SK-N-MC (cell line): ENCODE measurements around the gene AGAP3.

Experiments
- DNase-seq: peaks from one replicate; pipeline ENCODE4 v3.0.0-alpha.2; 2011; ENCODE audit warnings: low read depth, low spot score
- H3K27ac ChIP-seq: fragments of 200-600 bp; sonication (generic); 2 replicates; pipeline ENCODE4 v1.5.1; 2016; ENCODE audit warnings: mixed run types
- H3K36me3 ChIP-seq: fragments of 200-600 bp; sonication (generic); 2 replicates; pipeline ENCODE4 v1.6.1; 2017; ENCODE audit warnings: antibody characterized with exemption, low read length, mixed read lengths; ENCODE audit not compliant: insufficient read depth
- H3K4me3 ChIP-seq: fragments of 200-600 bp; sonication (generic); 2 replicates; pipeline ENCODE4 v1.5.1; 2016
- H3K9ac ChIP-seq: fragments of 200-600 bp; sonication (generic); 2 replicates; pipeline ENCODE4 v1.8.0; 2017; ENCODE audit warnings: mixed run types, mixed read lengths; ENCODE audit not compliant: insufficient read length
- H3K9me3 ChIP-seq: fragments of 200-600 bp; sonication (generic); 2 replicates; pipeline ENCODE4 v1.6.1; 2017; ENCODE audit warnings: low read depth, mild to moderate bottlenecking, antibody characterized with exemption, low read length, moderate library complexity, mixed read lengths
- EZH2 ChIP-seq: fragments of 200-600 bp; sonication (generic); IDR thresholded peaks from one replicate; pipeline ENCODE4 v1.6.1; 2017; ENCODE audit warnings: antibody characterized with exemption
- FOXP2 ChIP-seq: optimal IDR thresholded peaks from 2 replicates; pipeline ENCODE3; 2011; ENCODE audit warnings: mild to moderate bottlenecking, moderate library complexity; ENCODE audit not compliant: insufficient read depth; ENCODE audit errors: extremely low read length, control extremely low read depth
- POLR2AphosphoS5 ChIP-seq: IDR thresholded peaks from 2 replicates; pipeline ENCODE4 v1.6.1; 2012; ENCODE audit warnings: mild to moderate bottlenecking, low read depth, low read length, borderline replicate concordance

AGAP3 gene

GRCh38 chr7:151133986-151134742 lies 47.9 kb downstream of the AGAP3 start:
- no peak for DNase-seq
- H3K4me3 ChIP-seq: no peak overlapping the region
- H3K9ac ChIP-seq: no peak overlapping the region
- TF ChIP-seq FOXP2 (no peak), POLR2AphosphoS5 (no peak), EZH2 (no peak)
- H3K36me3 ChIP-seq: peaks cover 10% of the 10 kb centered on the region; the same call in 1 of the 2 replicates
- H3K9me3 ChIP-seq: no peaks in the 10 kb centered on the region
- no peak overlapping the region for H3K27ac ChIP-seq

GRCh38 chr7:151134743-151135524 lies 48.7 kb downstream of the AGAP3 start:
- no peak for DNase-seq
- Histone ChIP-seq H3K36me3 (peaks cover 7% of the 10 kb centered on the region), H3K4me3 (no peak overlapping the region), H3K9ac (no peak overlapping the region), H3K27ac (no peak overlapping the region), H3K9me3 (no peaks in the 10 kb centered on the region)
- TF ChIP-seq EZH2 (no peak), POLR2AphosphoS5 (no peak)

GRCh38 chr7:151135525-151135845 lies 49.2 kb downstream of the AGAP3 start:
- Histone ChIP-seq H3K27ac (no peak overlapping the region), H3K36me3 (peaks cover 7% of the 10 kb centered on the region), H3K9me3 (no peaks in the 10 kb centered on the region), H3K4me3 (no peak overlapping the region), H3K9ac (no peak overlapping the region)
- TF ChIP-seq FOXP2 (no peak), POLR2AphosphoS5 (no peak), EZH2 (no peak)
- no peak for DNase-seq

- TF ChIP-seq FOXP2 (no peak), POLR2AphosphoS5 (no peak), EZH2 (no peak)
Measured at GRCh38 chr7:151135866-151136843, 49.9 kb downstream of the AGAP3 start.

GRCh38 chr7:151137076-151137675 lies 50.9 kb downstream of the AGAP3 start:
- no peak overlapping the region for H3K9ac ChIP-seq
- no peak for TF ChIP-seq FOXP2
- TF ChIP-seq EZH2: no peak
- no peak for TF ChIP-seq POLR2AphosphoS5
- H3K36me3 ChIP-seq: peaks cover 10% of the 10 kb centered on the region
- H3K27ac ChIP-seq: no peak overlapping the region
- H3K9me3 ChIP-seq: no peaks in the 10 kb centered on the region
- H3K4me3 ChIP-seq: no peak overlapping the region
- DNase-seq: no peak

More at GRCh38 chr7:151135866-151136843, 49.9 kb downstream of the AGAP3 start:
- H3K27ac ChIP-seq: no peak overlapping the region
- no peak for DNase-seq
- no peak overlapping the region for H3K4me3 ChIP-seq
- H3K9ac ChIP-seq: no peak overlapping the region
- peaks cover 10% of the 10 kb centered on the region for H3K36me3 ChIP-seq
- no peaks in the 10 kb centered on the region for H3K9me3 ChIP-seq

GRCh38 chr7:151137791-151138152 lies 51.5 kb downstream of the AGAP3 start:
- H3K36me3 ChIP-seq: peaks cover 10% of the 10 kb centered on the region
- no peak for DNase-seq

GRCh38 chr7:151138153-151138851 lies 52.0 kb downstream of the AGAP3 start:
- no peak for DNase-seq
- Histone ChIP-seq H3K36me3 (peaks cover 12% of the 10 kb centered on the region), H3K27ac (no peak overlapping the region), H3K4me3 (no peak overlapping the region), H3K9ac (no peak overlapping the region), H3K9me3 (no peaks in the 10 kb centered on the region)
- TF ChIP-seq POLR2AphosphoS5 (no peak), FOXP2 (no peak), EZH2 (no peak)

More at GRCh38 chr7:151137791-151138152, 51.5 kb downstream of the AGAP3 start:
- Histone ChIP-seq H3K9ac (no peak overlapping the region), H3K27ac (no peak overlapping the region), H3K9me3 (no peaks in the 10 kb centered on the region), H3K4me3 (no peak overlapping the region)
- no peak for TF ChIP-seq POLR2AphosphoS5
- no peak for TF ChIP-seq FOXP2
- no peak for TF ChIP-seq EZH2
